ENCODE data around the gene ANKRD6.

GRCh38 chr6:89410788-89411144 is 22.2 kb upstream of the ANKRD6 start:
- TF ChIP-seq CTCF (IDR thresholded peaks at IDR 0.05; ENCODE audit: extremely low read depth in 1 of 2, insufficient read depth in 1 of 2, low read depth in 1 of 2, low read length in 2 of 2) = no peak
- TF ChIP-seq EZH2 (IDR thresholded peaks at IDR 0.05; ENCODE audit: borderline replicate concordance, low read depth, low read length, severe bottlenecking) = no peak
- no peak for TF ChIP-seq POLR2A (IDR thresholded peaks at IDR 0.05; ENCODE audit: low read depth, low read length)
- no peak for TF ChIP-seq POLR2AphosphoS5 (IDR thresholded peaks at IDR 0.05; ENCODE audit: insufficient read depth, low read depth, low read length)
- TF ChIP-seq MAX (IDR thresholded peaks at IDR 0.05; ENCODE audit: insufficient read depth, insufficient read length) = no peak
- TF ChIP-seq JUN (IDR thresholded peaks at IDR 0.05; ENCODE audit: borderline replicate concordance, insufficient read depth, insufficient read length, low read depth) = no peak
- TF ChIP-seq GATA2 (IDR thresholded peaks at IDR 0.05; ENCODE audit: insufficient read depth, insufficient read length, low read depth, low read length) = no peak
- TF ChIP-seq MYC (IDR thresholded peaks at IDR 0.05; ENCODE audit: low read depth, low read length) = no peak
- TF ChIP-seq FOS (IDR thresholded peaks at IDR 0.05; ENCODE audit: borderline replicate concordance, insufficient read depth, low read length) = no peak
